SH-SY5Y (cell line): ENCODE results near the gene PRKD1.

Experiments used
- GATA2 ChIP-seq: IDR thresholded peaks from 2 replicates; pipeline ENCODE4 v1.6.1; 2011; ENCODE audit warnings: mild to moderate bottlenecking, low read depth, low read length
- GATA3 ChIP-seq: IDR thresholded peaks from 2 replicates; pipeline ENCODE4 v1.6.1; 2011; ENCODE audit warnings: low read depth, mild to moderate bottlenecking, low read length, moderate library complexity

GRCh38 chr14:29788093-29788492 lies 139.6 kb downstream of the PRKD1 start:
- TF ChIP-seq GATA2 = no peak
- no peak for TF ChIP-seq GATA3
